Measurements from ENCODE around the gene WASF1. TPM values are rescaled to one million over a fixed set of nuclear protein-coding genes. Genes with fewer than 3 reads are reported as not detected.

WASF1 gene
- total and polyA plus RNA-seq, 2 experiments from 2014 or later, result 27.4 to 30.5 TPM

DNA sequence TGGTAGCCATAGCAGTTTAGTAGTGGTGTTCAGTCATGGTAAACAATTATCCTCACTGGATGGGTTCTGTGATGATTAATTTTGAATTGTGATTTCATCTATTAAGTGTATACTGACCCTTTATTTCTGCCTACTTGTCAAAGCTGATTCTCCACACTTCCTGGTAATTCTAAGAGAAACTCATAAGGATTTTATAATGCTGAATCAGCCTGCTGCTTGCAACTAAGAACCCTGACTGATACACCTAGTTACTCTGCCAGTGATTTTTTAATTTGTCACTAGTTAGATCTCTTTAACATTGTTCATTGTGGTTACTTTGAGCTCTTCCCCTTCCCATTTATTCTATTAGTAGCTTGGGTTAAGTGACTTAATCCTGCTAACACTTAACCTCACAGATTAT, 9.3 kb upstream of the WASF1 start:
- TF ChIP-seq POLR2AphosphoS5 (IDR thresholded peaks at IDR 0.05; ENCODE audit: low read depth) (no peak), NANOG (IDR thresholded peaks at IDR 0.05; ENCODE audit: borderline replicate concordance) (no peak), EZH2phosphoT487 (IDR thresholded peaks at IDR 0.05; ENCODE audit: unreplicated experiment) (no peak), STAT1 (IDR thresholded peaks at IDR 0.05; ENCODE audit: unreplicated experiment) (no peak), CREB1 (CRISPR knock-in tag; IDR thresholded peaks at IDR 0.05; ENCODE audit: low read depth) (no peak), ZNF331 (CRISPR knock-in tag; IDR thresholded peaks at IDR 0.05; ENCODE audit: low read depth) (no peak), ZNF114 (CRISPR knock-in tag; IDR thresholded peaks at IDR 0.05) (no peak), JUNB (IDR thresholded peaks at IDR 0.05; ENCODE audit: unreplicated experiment) (no peak), EZH2 (IDR thresholded peaks at IDR 0.05; ENCODE audit: low read depth, unreplicated experiment) (no peak)
- TF ChIP-seq, protein P1, sequence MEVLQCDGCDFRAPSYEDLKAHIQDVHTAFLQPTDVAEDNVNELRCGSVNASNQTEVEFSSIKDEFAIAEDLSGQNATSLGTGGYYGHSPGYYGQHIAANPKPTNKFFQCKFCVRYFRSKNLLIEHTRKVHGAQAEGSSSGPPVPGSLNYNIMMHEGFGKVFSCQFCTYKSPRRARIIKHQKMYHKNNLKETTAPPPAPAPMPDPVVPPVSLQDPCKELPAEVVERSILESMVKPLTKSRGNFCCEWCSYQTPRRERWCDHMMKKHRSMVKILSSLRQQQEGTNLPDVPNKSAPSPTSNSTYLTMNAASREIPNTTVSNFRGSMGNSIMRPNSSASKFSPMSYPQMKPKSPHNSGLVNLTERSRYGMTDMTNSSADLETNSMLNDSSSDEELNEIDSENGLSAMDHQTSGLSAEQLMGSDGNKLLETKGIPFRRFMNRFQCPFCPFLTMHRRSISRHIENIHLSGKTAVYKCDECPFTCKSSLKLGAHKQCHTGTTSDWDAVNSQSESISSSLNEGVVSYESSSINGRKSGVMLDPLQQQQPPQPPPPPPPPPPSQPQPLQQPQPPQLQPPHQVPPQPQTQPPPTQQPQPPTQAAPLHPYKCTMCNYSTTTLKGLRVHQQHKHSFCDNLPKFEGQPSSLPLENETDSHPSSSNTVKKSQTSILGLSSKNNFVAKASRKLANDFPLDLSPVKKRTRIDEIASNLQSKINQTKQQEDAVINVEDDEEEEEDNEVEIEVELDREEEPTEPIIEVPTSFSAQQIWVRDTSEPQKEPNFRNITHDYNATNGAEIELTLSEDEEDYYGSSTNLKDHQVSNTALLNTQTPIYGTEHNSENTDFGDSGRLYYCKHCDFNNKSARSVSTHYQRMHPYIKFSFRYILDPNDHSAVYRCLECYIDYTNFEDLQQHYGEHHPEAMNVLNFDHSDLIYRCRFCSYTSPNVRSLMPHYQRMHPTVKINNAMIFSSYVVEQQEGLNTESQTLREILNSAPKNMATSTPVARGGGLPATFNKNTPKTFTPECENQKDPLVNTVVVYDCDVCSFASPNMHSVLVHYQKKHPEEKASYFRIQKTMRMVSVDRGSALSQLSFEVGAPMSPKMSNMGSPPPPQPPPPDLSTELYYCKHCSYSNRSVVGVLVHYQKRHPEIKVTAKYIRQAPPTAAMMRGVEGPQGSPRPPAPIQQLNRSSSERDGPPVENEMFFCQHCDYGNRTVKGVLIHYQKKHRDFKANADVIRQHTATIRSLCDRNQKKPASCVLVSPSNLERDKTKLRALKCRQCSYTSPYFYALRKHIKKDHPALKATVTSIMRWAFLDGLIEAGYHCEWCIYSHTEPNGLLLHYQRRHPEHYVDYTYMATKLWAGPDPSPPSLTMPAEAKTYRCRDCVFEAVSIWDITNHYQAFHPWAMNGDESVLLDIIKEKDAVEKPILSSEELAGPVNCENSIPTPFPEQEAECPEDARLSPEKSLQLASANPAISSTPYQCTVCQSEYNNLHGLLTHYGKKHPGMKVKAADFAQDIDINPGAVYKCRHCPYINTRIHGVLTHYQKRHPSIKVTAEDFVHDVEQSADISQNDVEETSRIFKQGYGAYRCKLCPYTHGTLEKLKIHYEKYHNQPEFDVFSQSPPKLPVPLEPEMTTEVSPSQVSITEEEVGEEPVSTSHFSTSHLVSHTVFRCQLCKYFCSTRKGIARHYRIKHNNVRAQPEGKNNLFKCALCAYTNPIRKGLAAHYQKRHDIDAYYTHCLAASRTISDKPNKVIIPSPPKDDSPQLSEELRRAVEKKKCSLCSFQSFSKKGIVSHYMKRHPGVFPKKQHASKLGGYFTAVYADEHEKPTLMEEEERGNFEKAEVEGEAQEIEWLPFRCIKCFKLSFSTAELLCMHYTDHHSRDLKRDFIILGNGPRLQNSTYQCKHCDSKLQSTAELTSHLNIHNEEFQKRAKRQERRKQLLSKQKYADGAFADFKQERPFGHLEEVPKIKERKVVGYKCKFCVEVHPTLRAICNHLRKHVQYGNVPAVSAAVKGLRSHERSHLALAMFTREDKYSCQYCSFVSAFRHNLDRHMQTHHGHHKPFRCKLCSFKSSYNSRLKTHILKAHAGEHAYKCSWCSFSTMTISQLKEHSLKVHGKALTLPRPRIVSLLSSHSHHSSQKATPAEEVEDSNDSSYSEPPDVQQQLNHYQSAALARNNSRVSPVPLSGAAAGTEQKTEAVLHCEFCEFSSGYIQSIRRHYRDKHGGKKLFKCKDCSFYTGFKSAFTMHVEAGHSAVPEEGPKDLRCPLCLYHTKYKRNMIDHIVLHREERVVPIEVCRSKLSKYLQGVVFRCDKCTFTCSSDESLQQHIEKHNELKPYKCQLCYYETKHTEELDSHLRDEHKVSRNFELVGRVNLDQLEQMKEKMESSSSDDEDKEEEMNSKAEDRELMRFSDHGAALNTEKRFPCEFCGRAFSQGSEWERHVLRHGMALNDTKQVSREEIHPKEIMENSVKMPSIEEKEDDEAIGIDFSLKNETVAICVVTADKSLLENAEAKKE (CRISPR knock-in tag; IDR thresholded peaks at IDR 0.05), result no peak
- TF ChIP-seq, protein P2, sequence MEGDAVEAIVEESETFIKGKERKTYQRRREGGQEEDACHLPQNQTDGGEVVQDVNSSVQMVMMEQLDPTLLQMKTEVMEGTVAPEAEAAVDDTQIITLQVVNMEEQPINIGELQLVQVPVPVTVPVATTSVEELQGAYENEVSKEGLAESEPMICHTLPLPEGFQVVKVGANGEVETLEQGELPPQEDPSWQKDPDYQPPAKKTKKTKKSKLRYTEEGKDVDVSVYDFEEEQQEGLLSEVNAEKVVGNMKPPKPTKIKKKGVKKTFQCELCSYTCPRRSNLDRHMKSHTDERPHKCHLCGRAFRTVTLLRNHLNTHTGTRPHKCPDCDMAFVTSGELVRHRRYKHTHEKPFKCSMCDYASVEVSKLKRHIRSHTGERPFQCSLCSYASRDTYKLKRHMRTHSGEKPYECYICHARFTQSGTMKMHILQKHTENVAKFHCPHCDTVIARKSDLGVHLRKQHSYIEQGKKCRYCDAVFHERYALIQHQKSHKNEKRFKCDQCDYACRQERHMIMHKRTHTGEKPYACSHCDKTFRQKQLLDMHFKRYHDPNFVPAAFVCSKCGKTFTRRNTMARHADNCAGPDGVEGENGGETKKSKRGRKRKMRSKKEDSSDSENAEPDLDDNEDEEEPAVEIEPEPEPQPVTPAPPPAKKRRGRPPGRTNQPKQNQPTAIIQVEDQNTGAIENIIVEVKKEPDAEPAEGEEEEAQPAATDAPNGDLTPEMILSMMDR (conservative IDR thresholded peaks at IDR 0.05; ENCODE audit: low read depth in 2 of 2), result no peak
- TF ChIP-seq, protein P3, sequence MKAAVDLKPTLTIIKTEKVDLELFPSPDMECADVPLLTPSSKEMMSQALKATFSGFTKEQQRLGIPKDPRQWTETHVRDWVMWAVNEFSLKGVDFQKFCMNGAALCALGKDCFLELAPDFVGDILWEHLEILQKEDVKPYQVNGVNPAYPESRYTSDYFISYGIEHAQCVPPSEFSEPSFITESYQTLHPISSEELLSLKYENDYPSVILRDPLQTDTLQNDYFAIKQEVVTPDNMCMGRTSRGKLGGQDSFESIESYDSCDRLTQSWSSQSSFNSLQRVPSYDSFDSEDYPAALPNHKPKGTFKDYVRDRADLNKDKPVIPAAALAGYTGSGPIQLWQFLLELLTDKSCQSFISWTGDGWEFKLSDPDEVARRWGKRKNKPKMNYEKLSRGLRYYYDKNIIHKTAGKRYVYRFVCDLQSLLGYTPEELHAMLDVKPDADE (IDR thresholded peaks at IDR 0.05), result no peak
- TF ChIP-seq, protein P4, sequence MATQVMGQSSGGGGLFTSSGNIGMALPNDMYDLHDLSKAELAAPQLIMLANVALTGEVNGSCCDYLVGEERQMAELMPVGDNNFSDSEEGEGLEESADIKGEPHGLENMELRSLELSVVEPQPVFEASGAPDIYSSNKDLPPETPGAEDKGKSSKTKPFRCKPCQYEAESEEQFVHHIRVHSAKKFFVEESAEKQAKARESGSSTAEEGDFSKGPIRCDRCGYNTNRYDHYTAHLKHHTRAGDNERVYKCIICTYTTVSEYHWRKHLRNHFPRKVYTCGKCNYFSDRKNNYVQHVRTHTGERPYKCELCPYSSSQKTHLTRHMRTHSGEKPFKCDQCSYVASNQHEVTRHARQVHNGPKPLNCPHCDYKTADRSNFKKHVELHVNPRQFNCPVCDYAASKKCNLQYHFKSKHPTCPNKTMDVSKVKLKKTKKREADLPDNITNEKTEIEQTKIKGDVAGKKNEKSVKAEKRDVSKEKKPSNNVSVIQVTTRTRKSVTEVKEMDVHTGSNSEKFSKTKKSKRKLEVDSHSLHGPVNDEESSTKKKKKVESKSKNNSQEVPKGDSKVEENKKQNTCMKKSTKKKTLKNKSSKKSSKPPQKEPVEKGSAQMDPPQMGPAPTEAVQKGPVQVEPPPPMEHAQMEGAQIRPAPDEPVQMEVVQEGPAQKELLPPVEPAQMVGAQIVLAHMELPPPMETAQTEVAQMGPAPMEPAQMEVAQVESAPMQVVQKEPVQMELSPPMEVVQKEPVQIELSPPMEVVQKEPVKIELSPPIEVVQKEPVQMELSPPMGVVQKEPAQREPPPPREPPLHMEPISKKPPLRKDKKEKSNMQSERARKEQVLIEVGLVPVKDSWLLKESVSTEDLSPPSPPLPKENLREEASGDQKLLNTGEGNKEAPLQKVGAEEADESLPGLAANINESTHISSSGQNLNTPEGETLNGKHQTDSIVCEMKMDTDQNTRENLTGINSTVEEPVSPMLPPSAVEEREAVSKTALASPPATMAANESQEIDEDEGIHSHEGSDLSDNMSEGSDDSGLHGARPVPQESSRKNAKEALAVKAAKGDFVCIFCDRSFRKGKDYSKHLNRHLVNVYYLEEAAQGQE (IDR thresholded peaks at IDR 0.05; ENCODE audit: unreplicated experiment), result no peak
- H3K79me2 ChIP-seq (replicated peaks; ENCODE audit: insufficient read depth), result peaks cover 90% of the 10 kb centered on the region

More for the DNA sequence above, 9.3 kb upstream of the WASF1 start:
- DNase-seq (ENCODE audit: low spot score) (no peak), ATAC-seq (no peak)
- H3K27me3 ChIP-seq (ENCODE audit: insufficient read depth), result no peaks in the 10 kb centered on the region
- H3K27me3 Mint-ChIP-seq (ENCODE audit: insufficient read depth, low read depth, poor library complexity), result no peaks in the 10 kb centered on the region
- no peak overlapping the region for H3K27ac Mint-ChIP-seq
- no peaks in the 10 kb centered on the region for H3K4me1 Mint-ChIP-seq
- H3K9me3 Mint-ChIP-seq, result no peaks in the 10 kb centered on the region
- no peak overlapping the region for H3K4me3 Mint-ChIP-seq
- H3K9me2 ChIP-seq (ENCODE audit: insufficient read depth), result no peaks in the 10 kb centered on the region
- H3F3A ChIP-seq (replicated peaks; ENCODE audit: low read depth), result no peaks in the 10 kb centered on the region
- no peak overlapping the region for H2AFZ ChIP-seq
- no peaks in the 10 kb centered on the region for H3K4me1 ChIP-seq (ENCODE audit: insufficient read depth)
- no peak overlapping the region for H3K4me2 ChIP-seq
- peaks cover 18% of the 10 kb centered on the region; the same call in 1 of the 2 replicates for H4K20me1 ChIP-seq (replicated peaks; ENCODE audit: insufficient read depth)
- H3K36me3 ChIP-seq (ENCODE audit: insufficient read depth), result peaks cover 4% of the 10 kb centered on the region; the same call in 1 of the 2 replicates
- no peak overlapping the region for H3K27ac ChIP-seq (ENCODE audit: low read depth)
- no peak overlapping the region for H3K4me3 ChIP-seq
- H3K36me3 Mint-ChIP-seq (ENCODE audit: low read depth), result peaks cover 8% of the 10 kb centered on the region; the same call in 2 of the 3 replicates

Data from GM23338 (cell line).